ENCODE data around the gene FMO4. TPM values are rescaled to one million over a fixed set of nuclear protein-coding genes. Genes with fewer than 3 reads are reported as not detected.
"Not testable (repeated sequence)": the region's sequence is repeated elsewhere in the genome, so short reads cannot be mapped to it uniquely, and the experiment has no call there.

The FMO4 gene
- total and polyA plus RNA-seq, 9 donors = 2.0 to 6.4 (median 3.8) TPM

DNA sequence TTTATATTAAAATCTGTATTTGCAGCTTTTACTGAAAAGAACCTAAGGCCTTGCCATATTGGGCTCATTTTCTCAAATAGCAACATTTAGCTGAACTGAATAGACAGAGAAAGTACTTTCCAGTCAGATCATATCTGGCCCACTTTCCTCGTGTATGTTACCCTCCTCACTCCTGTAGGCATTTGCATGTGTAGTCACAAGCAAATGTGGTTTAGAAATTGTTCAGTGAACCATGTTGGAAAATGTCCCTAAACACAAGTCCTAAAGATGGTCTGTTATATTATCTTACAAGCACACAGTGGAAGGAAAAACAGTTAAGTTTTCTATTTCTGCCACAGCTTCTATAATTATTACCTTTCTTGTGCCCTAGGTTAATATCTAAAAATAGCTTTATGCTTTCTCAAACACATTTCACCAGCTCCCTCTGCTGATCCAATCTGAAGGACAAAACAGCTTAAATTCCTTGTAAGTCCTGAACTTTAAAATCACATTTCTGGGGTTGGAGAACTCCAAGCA, 606 bp upstream of the FMO4 start:
- no CpG with 5 or more reads among the region's 1 CpG for WGBS (ENCODE audit: insufficient coverage)
- H3K4me1 ChIP-seq (ENCODE audit: control insufficient read depth, insufficient read depth, low read length) = no peaks in the 10 kb centered on the region
- no peak for DNase-seq
- peak overlapping the region; percentile 48 for H3K27ac ChIP-seq (ENCODE audit: low read length)
- H3K4me3 ChIP-seq (ENCODE audit: low read length) = no peak overlapping the region
- H3K27me3 ChIP-seq (ENCODE audit: control insufficient read depth, insufficient read depth, low read length) = no peaks in the 10 kb centered on the region
- no peaks in the 10 kb centered on the region for H3K36me3 ChIP-seq (ENCODE audit: control insufficient read depth, insufficient read depth, low read length)
- no peaks in the 10 kb centered on the region for H3K9me3 ChIP-seq (replicated peaks; ENCODE audit: control insufficient read depth, low read depth, low read length)

DNA sequence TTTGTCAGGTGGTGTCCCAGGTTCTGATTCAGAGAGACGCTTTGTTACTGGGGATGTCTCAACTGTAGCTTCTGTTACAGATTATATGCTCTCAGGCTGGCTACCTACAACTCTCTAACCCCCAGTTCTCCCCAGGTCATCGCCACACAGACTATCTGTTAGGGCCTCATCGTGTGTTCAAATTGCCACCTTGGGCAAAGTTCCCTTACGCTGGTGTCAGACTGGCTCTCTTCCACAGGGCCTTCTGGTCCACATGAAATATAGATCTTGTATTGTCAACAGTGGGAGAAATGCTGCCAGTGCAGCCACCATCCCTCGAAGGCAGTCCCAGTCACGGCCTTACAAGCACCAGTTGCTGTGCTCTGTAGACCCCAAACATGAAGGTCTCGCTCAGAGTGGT, 15.3 kb downstream of the FMO4 start:
- Histone ChIP-seq H3K36me3 (ENCODE audit: control insufficient read depth, insufficient read depth, low read length) (no peaks in the 10 kb centered on the region), H3K27me3 (ENCODE audit: control insufficient read depth, insufficient read depth, low read length) (no peaks in the 10 kb centered on the region), H3K27ac (ENCODE audit: low read length) (no peak overlapping the region), H3K4me1 (ENCODE audit: control insufficient read depth, insufficient read depth, low read length) (no peaks in the 10 kb centered on the region), H3K9me3 (replicated peaks; ENCODE audit: control insufficient read depth, low read depth, low read length) (no peaks in the 10 kb centered on the region), H3K4me3 (ENCODE audit: low read length) (no peak overlapping the region)
- 92% methylated on average over 4 of the region's 7 CpGs for WGBS (ENCODE audit: insufficient coverage)
- DNase-seq = no peak

- Histone ChIP-seq H3K4me1 (ENCODE audit: control insufficient read depth, insufficient read depth, low read length) (no peaks in the 10 kb centered on the region), H3K27me3 (ENCODE audit: control insufficient read depth, insufficient read depth, low read length) (no peaks in the 10 kb centered on the region), H3K27ac (ENCODE audit: low read length) (no peak overlapping the region), H3K36me3 (ENCODE audit: control insufficient read depth, insufficient read depth, low read length) (no peaks in the 10 kb centered on the region), H3K9me3 (replicated peaks; ENCODE audit: control insufficient read depth, low read depth, low read length) (no peaks in the 10 kb centered on the region), H3K4me3 (ENCODE audit: low read length) (no peak overlapping the region)
- DNase-seq = peak; percentile 67
- no CpG with 5 or more reads among the region's 1 CpG for WGBS (ENCODE audit: insufficient coverage)
These were observed 20.1 kb downstream of the FMO4 start for GRCh38 chr1:171334024-171334640.

- H3K9me3 ChIP-seq (replicated peaks; ENCODE audit: control insufficient read depth, low read depth, low read length) = no peaks in the 10 kb centered on the region
- DNase-seq = no peak
- H3K27ac ChIP-seq (ENCODE audit: low read length) = no peak overlapping the region
- 58% methylated on average over 1 of the region's 1 CpG for WGBS (ENCODE audit: insufficient coverage)
- H3K27me3 ChIP-seq (ENCODE audit: control insufficient read depth, insufficient read depth, low read length) = no peaks in the 10 kb centered on the region
- no peaks in the 10 kb centered on the region for H3K4me1 ChIP-seq (ENCODE audit: control insufficient read depth, insufficient read depth, low read length)
- no peak overlapping the region for H3K4me3 ChIP-seq (ENCODE audit: low read length)
- H3K36me3 ChIP-seq (ENCODE audit: control insufficient read depth, insufficient read depth, low read length) = no peaks in the 10 kb centered on the region
These were observed 22.0 kb downstream of the FMO4 start for GRCh38 chr1:171335964-171336363.

DNA sequence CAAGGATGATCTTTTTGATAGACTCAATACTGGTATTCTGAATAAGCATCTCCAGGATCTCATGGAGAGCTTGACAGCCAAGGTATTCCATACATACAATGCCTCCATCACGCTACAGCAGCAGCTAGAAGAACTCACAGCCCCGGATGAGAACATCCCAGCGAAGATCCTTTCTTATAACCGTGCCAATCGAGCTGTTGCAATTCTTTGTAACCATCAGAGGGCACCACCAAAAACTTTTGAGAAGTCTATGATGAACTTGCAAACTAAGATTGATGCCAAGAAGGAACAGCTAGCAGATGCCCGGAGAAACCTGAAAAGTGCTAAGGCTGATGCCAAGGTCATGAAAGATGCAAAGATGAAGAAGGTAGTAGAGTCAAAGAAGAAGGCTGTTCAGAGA, 25.4 kb downstream of the FMO4 start:
- H3K4me1 ChIP-seq (ENCODE audit: control insufficient read depth, insufficient read depth, low read length); H3K27ac ChIP-seq (ENCODE audit: low read length); DNase-seq; H3K9me3 ChIP-seq (replicated peaks; ENCODE audit: control insufficient read depth, low read depth, low read length); H3K27me3 ChIP-seq (ENCODE audit: control insufficient read depth, insufficient read depth, low read length); H3K4me3 ChIP-seq (ENCODE audit: low read length); H3K36me3 ChIP-seq (ENCODE audit: control insufficient read depth, insufficient read depth, low read length): not testable (repeated sequence)
- WGBS (ENCODE audit: insufficient coverage) = 100% methylated on average over 1 of the region's 6 CpGs

DNA sequence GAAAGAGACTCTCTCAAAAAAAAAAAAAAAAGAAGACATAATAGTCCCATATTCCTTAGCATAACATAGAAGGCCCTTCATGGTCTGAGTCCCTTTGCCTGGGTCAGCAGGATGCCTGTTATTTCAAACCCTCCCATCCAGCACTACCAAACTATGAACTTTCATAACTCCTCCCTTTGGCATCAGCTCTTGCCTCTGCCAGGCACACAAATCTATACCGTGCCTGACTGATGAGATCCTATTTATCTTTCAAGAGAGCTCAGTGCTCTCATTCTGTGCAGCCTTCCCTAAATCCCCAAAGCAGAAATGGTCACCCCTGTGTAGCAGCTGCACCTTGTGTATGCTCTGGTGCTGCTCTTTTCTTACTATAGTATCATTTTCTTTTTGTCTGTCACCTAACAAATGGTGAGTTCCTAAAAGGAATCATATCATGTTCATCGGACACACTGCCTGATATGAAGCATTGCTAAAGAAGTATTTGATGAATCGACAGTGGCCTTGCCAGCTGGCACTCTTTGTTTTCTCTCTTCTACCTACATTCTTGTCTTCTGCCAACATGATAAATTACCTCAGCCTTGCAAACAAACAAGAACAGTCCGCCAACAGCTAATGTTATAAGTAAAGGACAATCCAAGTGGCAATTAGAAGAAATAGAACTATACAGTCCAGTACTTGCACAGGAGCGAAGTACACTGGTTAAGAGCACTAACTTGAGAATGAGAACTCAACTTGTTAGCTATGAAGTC, 29.9 kb downstream of the FMO4 start:
- H3K27me3 ChIP-seq (ENCODE audit: control insufficient read depth, insufficient read depth, low read length) = no peaks in the 10 kb centered on the region
- H3K4me1 ChIP-seq (ENCODE audit: control insufficient read depth, insufficient read depth, low read length) = no peaks in the 10 kb centered on the region
- no peak overlapping the region for H3K4me3 ChIP-seq (ENCODE audit: low read length)
- 100% methylated on average over 2 of the region's 5 CpGs for WGBS (ENCODE audit: insufficient coverage)
- peak; percentile 18 for DNase-seq
- H3K27ac ChIP-seq (ENCODE audit: low read length) = no peak overlapping the region
- no peaks in the 10 kb centered on the region for H3K36me3 ChIP-seq (ENCODE audit: control insufficient read depth, insufficient read depth, low read length)
- H3K9me3 ChIP-seq (replicated peaks; ENCODE audit: control insufficient read depth, low read depth, low read length) = no peaks in the 10 kb centered on the region

DNA sequence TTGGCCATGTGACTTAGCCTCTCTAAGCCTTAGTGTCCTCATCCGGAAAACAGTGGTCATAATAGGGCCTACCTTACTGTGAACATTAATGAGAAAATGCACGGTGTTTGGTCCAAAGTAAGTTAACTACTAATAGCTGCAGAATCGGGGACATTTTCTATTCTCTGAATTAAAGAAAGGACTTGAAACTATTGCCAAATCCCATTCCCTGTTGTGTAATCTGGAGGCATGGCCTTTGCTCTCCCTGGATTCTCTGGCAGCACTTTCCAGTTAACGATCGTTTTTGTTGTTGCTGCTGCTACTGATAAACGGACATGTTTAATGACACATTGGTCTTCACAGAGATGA, 30.5 kb downstream of the FMO4 start:
- H3K4me3 ChIP-seq (ENCODE audit: low read length) = no peak overlapping the region
- no peaks in the 10 kb centered on the region for H3K36me3 ChIP-seq (ENCODE audit: control insufficient read depth, insufficient read depth, low read length)
- peak; percentile 17 for DNase-seq
- H3K9me3 ChIP-seq (replicated peaks; ENCODE audit: control insufficient read depth, low read depth, low read length) = no peaks in the 10 kb centered on the region
- H3K27ac ChIP-seq (ENCODE audit: low read length) = no peak overlapping the region
- H3K4me1 ChIP-seq (ENCODE audit: control insufficient read depth, insufficient read depth, low read length) = no peaks in the 10 kb centered on the region
- 59% methylated on average over 3 of the region's 6 CpGs for WGBS (ENCODE audit: insufficient coverage)
- no peaks in the 10 kb centered on the region for H3K27me3 ChIP-seq (ENCODE audit: control insufficient read depth, insufficient read depth, low read length)

DNA sequence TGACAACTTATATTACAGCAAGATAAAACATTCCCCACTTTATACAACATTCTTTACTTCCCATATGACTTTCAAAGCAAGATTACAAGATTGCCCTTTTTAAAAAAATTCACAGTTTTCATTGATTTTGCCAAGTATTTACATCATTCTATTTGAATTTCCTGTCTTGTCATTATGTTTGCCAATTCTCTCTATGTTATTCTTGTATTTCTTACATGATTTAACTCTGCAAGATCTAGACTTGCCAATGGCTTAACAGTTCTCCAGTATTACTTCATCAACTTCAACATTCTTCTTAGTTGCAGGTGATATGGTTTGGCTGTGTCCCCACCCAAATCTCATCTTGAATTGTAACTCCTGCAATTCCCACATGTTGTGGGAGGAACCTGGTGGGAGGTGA, 31.6 kb downstream of the FMO4 start:
- Histone ChIP-seq H3K27me3 (ENCODE audit: control insufficient read depth, insufficient read depth, low read length) (no peaks in the 10 kb centered on the region), H3K36me3 (ENCODE audit: control insufficient read depth, insufficient read depth, low read length) (no peaks in the 10 kb centered on the region), H3K4me3 (ENCODE audit: low read length) (no peak overlapping the region), H3K4me1 (ENCODE audit: control insufficient read depth, insufficient read depth, low read length) (no peaks in the 10 kb centered on the region), H3K9me3 (replicated peaks; ENCODE audit: control insufficient read depth, low read depth, low read length) (no peaks in the 10 kb centered on the region), H3K27ac (ENCODE audit: low read length) (no peak overlapping the region)
- DNase-seq = peak; percentile 66

DNA sequence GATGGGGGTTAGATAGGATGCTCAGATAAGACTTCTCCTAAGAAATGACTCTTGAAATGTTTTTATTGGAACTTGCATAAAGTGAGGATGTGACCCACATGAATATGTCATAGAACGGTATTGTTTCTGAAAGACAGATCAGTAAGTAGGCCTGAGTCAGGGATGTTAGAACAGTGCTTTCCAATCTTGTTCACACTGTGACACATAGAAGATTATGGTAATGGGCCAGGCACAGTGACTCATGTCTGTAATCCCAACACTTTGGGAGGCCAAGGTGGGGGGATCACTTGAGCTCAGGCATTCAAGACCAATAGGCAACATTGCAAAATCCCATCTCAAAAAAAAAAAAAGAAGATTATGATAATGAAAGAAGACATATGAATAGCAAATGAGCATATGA, 32.9 kb downstream of the FMO4 start:
- WGBS (ENCODE audit: insufficient coverage) = 100% methylated on average over 1 of the region's 1 CpG
- DNase-seq = no peak
- H3K4me1 ChIP-seq (ENCODE audit: control insufficient read depth, insufficient read depth, low read length) = no peaks in the 10 kb centered on the region

DNA sequence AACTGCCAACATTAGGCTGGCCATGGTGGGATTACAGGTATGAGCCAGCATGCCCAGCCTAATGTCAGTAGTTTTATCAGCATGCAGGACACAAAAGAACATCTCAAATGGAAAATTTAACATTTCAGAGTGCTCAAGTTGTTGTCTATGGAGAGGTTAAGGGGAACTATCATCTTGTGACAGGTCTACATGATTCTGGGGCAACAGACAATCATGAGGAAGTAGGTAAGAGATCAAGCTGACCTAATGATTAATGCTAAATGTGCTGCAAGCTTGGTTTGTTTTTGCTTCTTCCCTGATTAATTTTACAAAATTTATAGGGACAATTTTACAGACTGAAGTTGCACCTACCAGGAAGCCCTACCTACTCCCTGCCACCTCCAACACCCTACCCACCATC, 36.6 kb downstream of the FMO4 start:
- H3K27ac ChIP-seq (ENCODE audit: low read length) = no peak overlapping the region
- no peaks in the 10 kb centered on the region for H3K27me3 ChIP-seq (ENCODE audit: control insufficient read depth, insufficient read depth, low read length)
- no peaks in the 10 kb centered on the region for H3K9me3 ChIP-seq (replicated peaks; ENCODE audit: control insufficient read depth, low read depth, low read length)
- no peaks in the 10 kb centered on the region for H3K36me3 ChIP-seq (ENCODE audit: control insufficient read depth, insufficient read depth, low read length)
- no peaks in the 10 kb centered on the region for H3K4me1 ChIP-seq (ENCODE audit: control insufficient read depth, insufficient read depth, low read length)
- DNase-seq = no peak
- no peak overlapping the region for H3K4me3 ChIP-seq (ENCODE audit: low read length)

More for the DNA sequence above, 32.9 kb downstream of the FMO4 start:
- H3K4me3 ChIP-seq (ENCODE audit: low read length) = no peak overlapping the region
- no peak overlapping the region for H3K27ac ChIP-seq (ENCODE audit: low read length)
- no peaks in the 10 kb centered on the region for H3K9me3 ChIP-seq (replicated peaks; ENCODE audit: control insufficient read depth, low read depth, low read length)
- no peaks in the 10 kb centered on the region for H3K36me3 ChIP-seq (ENCODE audit: control insufficient read depth, insufficient read depth, low read length)
- H3K27me3 ChIP-seq (ENCODE audit: control insufficient read depth, insufficient read depth, low read length) = no peaks in the 10 kb centered on the region
